ENCODE results near the gene NRAP. TPM values are rescaled to one million over a fixed set of nuclear protein-coding genes. Genes with fewer than 3 reads are reported as not detected.

The NRAP gene
- total RNA-seq, 2 donors from 2014 or later, result not detected

DNA sequence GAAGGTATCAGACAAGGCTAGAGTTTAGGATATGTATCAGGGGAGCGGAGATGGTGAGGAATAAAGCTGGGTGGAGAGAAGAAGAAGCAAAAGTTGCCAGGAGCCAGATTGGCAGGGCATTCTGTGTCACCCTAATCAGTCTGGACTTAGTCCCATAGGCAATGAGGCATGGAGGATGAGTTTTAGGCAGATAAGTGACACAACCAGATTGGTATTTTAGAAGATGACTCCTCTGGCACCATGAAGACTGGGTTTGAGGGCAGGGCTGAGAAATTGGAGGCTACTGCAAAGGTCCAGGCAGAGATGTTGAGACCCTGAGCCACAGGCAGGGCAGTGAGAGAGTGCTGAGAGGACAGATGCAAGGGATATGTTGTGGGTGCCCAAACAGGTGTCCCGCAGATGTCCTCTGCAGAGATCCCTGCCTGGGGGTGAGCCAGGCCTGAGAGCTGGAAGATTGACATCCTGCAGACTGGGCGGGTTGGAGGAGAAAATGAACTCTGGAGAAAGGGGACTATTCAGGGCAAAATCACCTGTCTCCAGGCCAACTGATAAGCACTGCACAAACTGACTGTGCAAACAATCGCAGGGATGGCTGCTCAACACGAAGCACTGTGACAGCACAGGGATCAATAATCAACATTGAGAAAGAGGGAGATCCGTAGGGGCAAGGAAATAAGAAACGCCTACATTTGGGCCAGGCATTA lies 122.8 kb downstream of the NRAP start:
- DNase-seq (peak; percentile 29 to 57 (median 42)), ATAC-seq (peak; percentile 84)
- Histone ChIP-seq H3K9me3 (no peaks in the 10 kb centered on the region), H3K4me3 (no peak overlapping the region), H3K27ac (peak overlapping the region in 3 of 4 donors; percentile 6 to 67 (median 49)), H3K27me3 (no peaks in the 10 kb centered on the region), H3K4me1 (peaks cover 37% of the 10 kb centered on the region), H3K36me3 (replicated peaks in 1 of 2; ENCODE audit: insufficient read depth in 1 of 2, low read depth in 2 of 2) (no peaks in the 10 kb centered on the region)
- WGBS, 2 donors, result 25 to 32% methylated on average over 7 of the region's 7 CpGs
- no peak for TF ChIP-seq POLR2A (IDR thresholded peaks at IDR 0.05)
- no peak for TF ChIP-seq CTCF (IDR thresholded peaks at IDR 0.05)
- intact Hi-C loops (cut with DNase I), result no loop called here

DNA sequence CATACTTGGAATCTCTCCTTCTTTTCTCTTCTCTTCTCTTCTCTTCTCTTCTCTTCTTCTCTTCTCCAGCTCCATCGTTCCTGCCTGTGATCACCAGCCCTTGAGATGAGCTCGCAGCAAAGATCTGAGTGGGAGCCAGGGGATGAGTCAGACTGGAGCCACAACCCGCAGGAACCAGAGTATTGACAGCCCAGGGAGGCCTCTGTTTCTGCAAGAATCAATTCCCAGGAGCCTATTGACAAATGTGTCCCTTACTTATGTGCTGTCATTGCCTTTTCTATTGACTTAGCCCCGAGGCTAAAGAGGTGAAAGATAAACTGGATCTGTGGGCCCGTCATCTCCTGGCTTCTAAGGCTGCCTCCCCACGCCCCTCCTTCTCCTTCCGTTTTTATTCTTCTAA lies 124.1 kb downstream of the NRAP start:
- no peaks in the 10 kb centered on the region for H3K9me3 ChIP-seq
- peak in 1 of 4 donors; percentile 26 for DNase-seq
- no peak overlapping the region for H3K4me3 ChIP-seq
- peaks cover 37% of the 10 kb centered on the region for H3K4me1 ChIP-seq
- intact Hi-C loops (cut with DNase I), result no loop called here
- ATAC-seq, result no peak
- no peaks in the 10 kb centered on the region for H3K36me3 ChIP-seq (replicated peaks in 1 of 2; ENCODE audit: insufficient read depth in 1 of 2, low read depth in 2 of 2)
- H3K27ac ChIP-seq, result no peak overlapping the region
- H3K27me3 ChIP-seq, result no peaks in the 10 kb centered on the region
- WGBS, 2 donors, result 66 to 76% methylated on average over 7 of the region's 7 CpGs
- TF ChIP-seq POLR2A (IDR thresholded peaks at IDR 0.05), result no peak
- TF ChIP-seq CTCF (IDR thresholded peaks at IDR 0.05), result no peak

Other genes starting within 250 kb of the NRAP start
- 10 to 100 TPM in 1 of 2 donors, 1 to 10 TPM in 1; 9.2 to 10.6 TPM for gene HABP2, start 111.0 kb downstream of the NRAP start, total RNA-seq
- gene CASP7, start 15.9 kb upstream of the NRAP start, total RNA-seq, result 10 to 100 TPM; 11.2 to 23.1 TPM
- 1 to 10 TPM; 6.2 to 7.6 TPM for gene PLEKHS1, start 87.6 kb upstream of the NRAP start, total RNA-seq
- gene DCLRE1A, start 190.0 kb upstream of the NRAP start, total RNA-seq, result 1 to 10 TPM; 4.6 to 5.2 TPM
- 10 to 100 TPM; 17.9 to 50.4 TPM for gene NHLRC2, start 190.6 kb upstream of the NRAP start, total RNA-seq